ENCODE results near the gene AKAP8L.
A peak's percentile ranks its signal among the peaks of the same experiment; 100 is the strongest.
"Not testable (repeated sequence)": the region's sequence is repeated elsewhere in the genome, so short reads cannot be mapped to it uniquely, and the experiment has no call there.

AKAP8L gene

DNA sequence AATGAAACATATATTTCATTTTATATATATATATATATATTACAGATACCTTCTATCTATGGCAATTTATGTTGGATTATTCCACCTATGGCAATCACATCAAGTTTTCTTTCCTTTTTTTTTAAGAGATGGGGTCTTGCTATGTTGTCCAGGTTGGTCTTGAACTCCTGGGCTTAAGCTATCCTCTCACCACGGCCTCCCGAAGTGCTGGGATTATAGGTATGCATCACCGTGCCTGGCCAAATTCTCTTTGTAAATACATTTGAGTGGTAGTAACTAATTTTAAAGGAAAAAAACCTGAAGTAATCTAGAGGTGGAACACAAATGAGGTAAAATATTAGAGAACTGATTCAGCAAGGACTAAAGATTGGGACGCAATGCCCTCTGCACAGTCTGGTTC is 64.9 kb downstream of the AKAP8L start:
- DNase-seq (ENCODE audit: low read depth) = no peak

GRCh38 chr19:15352535-15352934 is 66.3 kb downstream of the AKAP8L start:
- not testable (repeated sequence) for DNase-seq (ENCODE audit: low read depth)

GRCh38 chr19:15341328-15341727 is 77.5 kb downstream of the AKAP8L start:
- not testable (repeated sequence) for DNase-seq (ENCODE audit: low read depth)

- no peak for DNase-seq (ENCODE audit: low read depth)
These were observed 78.7 kb downstream of the AKAP8L start for GRCh38 chr19:15340086-15340485.

- DNase-seq (ENCODE audit: low read depth) = no peak
These were observed 81.6 kb downstream of the AKAP8L start for GRCh38 chr19:15337202-15337601.

DNA sequence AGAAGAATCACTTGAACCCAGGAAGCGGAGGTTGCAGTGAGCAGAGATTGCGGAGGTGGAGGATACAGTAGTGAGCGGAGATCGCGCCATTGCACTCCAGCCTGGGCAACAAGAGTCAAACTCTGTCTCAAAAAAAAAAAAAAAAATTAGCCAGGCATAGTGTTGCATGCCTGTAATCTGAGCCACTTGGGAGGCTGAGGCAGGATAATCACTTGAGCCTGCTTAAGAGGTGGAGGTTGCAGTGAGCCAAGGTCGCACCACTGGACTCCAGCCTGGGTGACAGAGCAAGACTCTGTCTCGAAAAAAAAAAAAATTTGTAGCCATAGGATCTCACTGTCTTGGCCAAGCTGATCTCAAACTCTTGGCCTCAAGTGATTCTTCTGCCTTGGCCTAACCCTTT is 82.8 kb downstream of the AKAP8L start:
- not testable (repeated sequence) for DNase-seq (ENCODE audit: low read depth)

DNA sequence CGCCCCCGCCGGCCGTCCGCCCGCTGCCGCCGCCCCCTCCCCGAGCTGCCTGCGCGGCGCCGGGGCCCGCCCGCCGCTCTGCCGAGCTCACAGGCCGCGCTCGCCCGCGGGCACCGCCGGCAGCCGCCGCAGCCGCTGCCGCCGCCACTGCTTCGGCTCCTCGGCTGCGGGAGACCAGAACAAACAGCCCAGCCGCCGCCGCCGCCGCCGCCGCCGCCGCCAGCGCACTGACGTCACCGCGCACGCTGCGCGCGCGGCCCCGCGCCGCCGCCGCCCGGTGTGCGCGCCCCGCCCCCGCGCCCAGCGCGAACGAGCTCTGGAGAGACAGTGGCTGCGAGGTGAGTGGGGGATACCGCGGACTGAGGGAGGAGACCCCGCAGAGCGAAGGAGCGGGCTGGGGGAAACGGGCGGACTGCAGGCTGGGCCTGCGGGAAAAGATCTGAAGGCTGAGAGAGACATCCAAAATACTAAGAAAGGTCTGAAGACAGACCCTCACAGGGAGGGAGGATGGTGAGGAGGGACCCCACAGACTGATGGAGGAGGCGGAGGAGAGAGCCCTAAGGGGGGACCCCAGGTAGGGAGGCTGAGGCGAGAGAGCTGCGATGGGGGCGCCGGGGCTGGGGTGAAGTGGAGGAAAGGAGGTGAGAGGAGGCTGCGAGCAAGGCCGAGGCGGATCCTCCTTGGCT is 86.3 kb downstream of the AKAP8L start, which contains the start of gene BRD4:
Gene BRD4, minus strand, starts transcription at position 229 of the 686 bp plus-strand sequence. CDS start 59,440 bp downstream, outside the sequence.
- DNase-seq (ENCODE audit: low read depth) = peak; percentile 72

- DNase-seq (ENCODE audit: low read depth) = peak; percentile 40
These were observed 87.1 kb downstream of the AKAP8L start for GRCh38 chr19:15331419-15332310.

- no peak for DNase-seq (ENCODE audit: low read depth)
These were observed 87.9 kb downstream of the AKAP8L start for GRCh38 chr19:15330801-15331418.
